Astrocyte (in vitro differentiated cells and primary cell): ENCODE data around the gene UGT1A8. TPM values are rescaled to one million over a fixed set of nuclear protein-coding genes. Genes with fewer than 3 reads are reported as not detected.
"Not testable (repeated sequence)": the region's sequence is repeated elsewhere in the genome, so short reads cannot be mapped to it uniquely, and the experiment has no call there.

Experiments used
- DNase-seq: peaks from one replicate; pipeline ENCODE4 v3.0.0-alpha.2; 2010; ENCODE audit warnings: low read depth
- FAIRE-seq: peaks from 2 replicates; lab custom pipeline; 2011; peaks lifted over from hg19 to GRCh38; lab: Jason Lieb, UNC
- H2AFZ ChIP-seq: 2 replicates; pipeline ENCODE4 v1.6.0; 2012; ENCODE audit warnings: low read depth, low read length, inconsistent platforms
- H3K27ac ChIP-seq: 2 replicates; pipeline ENCODE4 v1.5.1; 2011; ENCODE audit warnings: low read depth, low read length, inconsistent platforms
- H3K27me3 ChIP-seq: 2 replicates; pipeline ENCODE4 v1.6.0; 2011; ENCODE audit warnings: low read length, inconsistent platforms; ENCODE audit not compliant: insufficient read depth
- H3K36me3 ChIP-seq: 2 replicates; pipeline ENCODE4 v1.5.1; 2011; ENCODE audit warnings: low read length, inconsistent platforms; ENCODE audit not compliant: insufficient read depth
- H3K4me1 ChIP-seq: 2 replicates; pipeline ENCODE4 v1.5.1; 2011; ENCODE audit warnings: low read length, inconsistent platforms; ENCODE audit not compliant: insufficient read depth
- H3K4me2 ChIP-seq: 2 replicates; pipeline ENCODE4 v1.6.0; 2012; ENCODE audit warnings: low read length, inconsistent platforms
- H3K4me3 ChIP-seq: 2 replicates; pipeline ENCODE4 v1.5.1; 2011; ENCODE audit warnings: low read depth, mild to moderate bottlenecking, low read length, inconsistent platforms; ENCODE audit not compliant: insufficient read depth
- H3K79me2 ChIP-seq: 2 replicates; pipeline ENCODE4 v1.6.0; 2012; ENCODE audit warnings: mild to moderate bottlenecking, low read length, inconsistent platforms; ENCODE audit not compliant: insufficient read depth
- H3K9ac ChIP-seq: 2 replicates; pipeline ENCODE4 v1.6.0; 2012; ENCODE audit warnings: mild to moderate bottlenecking, low read length, inconsistent platforms
- H3K9me3 ChIP-seq: 2 replicates; pipeline ENCODE4 v1.5.1; 2012; ENCODE audit warnings: low read depth, mild to moderate bottlenecking, low read length, inconsistent platforms; ENCODE audit not compliant: insufficient read depth
- H4K20me1 ChIP-seq: 2 replicates; pipeline ENCODE4 v1.6.0; 2012; ENCODE audit warnings: low read length, inconsistent platforms; ENCODE audit not compliant: insufficient read depth
- H3K27ac Mint-ChIP-seq: one replicate; pipeline ENCODE4 v1.8.0; 2021; ENCODE audit warnings: mild to moderate bottlenecking, mixed read lengths; ENCODE audit not compliant: unreplicated experiment
- H3K27me3 Mint-ChIP-seq: one replicate; pipeline ENCODE4 v1.8.0; 2021; ENCODE audit warnings: low read depth, mixed read lengths; ENCODE audit not compliant: unreplicated experiment
- H3K36me3 Mint-ChIP-seq: one replicate; pipeline ENCODE4 v1.8.0; 2021; ENCODE audit warnings: low read depth, mixed read lengths; ENCODE audit not compliant: unreplicated experiment
- H3K4me1 Mint-ChIP-seq: one replicate; pipeline ENCODE4 v1.8.0; 2021; ENCODE audit warnings: low read depth, mixed read lengths; ENCODE audit not compliant: unreplicated experiment
- H3K4me3 Mint-ChIP-seq: one replicate; pipeline ENCODE4 v1.8.0; 2021; ENCODE audit warnings: mild to moderate bottlenecking, moderate library complexity, mixed read lengths; ENCODE audit not compliant: unreplicated experiment
- H3K9me3 Mint-ChIP-seq: one replicate; pipeline ENCODE4 v1.8.0; 2021; ENCODE audit warnings: mild to moderate bottlenecking, mixed read lengths; ENCODE audit not compliant: unreplicated experiment
- CTCF ChIP-seq: IDR thresholded peaks from 2 replicates; pipeline ENCODE4 v1.5.1; 2011; ENCODE audit warnings: low read depth, mild to moderate bottlenecking, inconsistent platforms, low read length, moderate library complexity; ENCODE audit not compliant: insufficient read depth
- EZH2 ChIP-seq: IDR thresholded peaks from 2 replicates; pipeline ENCODE4 v1.6.1; 2012; ENCODE audit warnings: mild to moderate bottlenecking, low read length, inconsistent platforms; ENCODE audit not compliant: insufficient read depth
- total RNA-seq: library from RNA; stranded (reverse); gene quantifications from 2 replicates; pipeline ENCODE4 v1.2.1, GENCODE V29; 2021

UGT1A8 gene
- total RNA-seq, 1 donor from 2014 or later, result not detected

- Histone ChIP-seq H3K9me3 (no peaks in the 10 kb centered on the region), H3K27me3 (no peaks in the 10 kb centered on the region), H3K4me2 (no peak overlapping the region), H4K20me1 (no peaks in the 10 kb centered on the region), H3K36me3 (no peaks in the 10 kb centered on the region), H3K4me3 (no peak overlapping the region), H3K9ac (peak overlapping the region; percentile 40), H3K4me1 (no peaks in the 10 kb centered on the region), H3K79me2 (no peaks in the 10 kb centered on the region), H3K27ac (peak overlapping the region; percentile 65), H2AFZ (no peak overlapping the region)
- Mint-ChIP-seq H3K36me3 (no peaks in the 10 kb centered on the region), H3K4me3 (no peak overlapping the region), H3K4me1 (no peaks in the 10 kb centered on the region), H3K27ac (peak overlapping the region; percentile 38), H3K9me3 (peaks cover 2% of the 10 kb centered on the region), H3K27me3 (no peaks in the 10 kb centered on the region)
- no peak for FAIRE-seq
- TF ChIP-seq EZH2 (no peak), CTCF (no peak)
- DNase-seq, result peak; percentile 88
Measured at GRCh38 chr2:233700028-233700635, 82.7 kb downstream of the UGT1A8 start.

DNA sequence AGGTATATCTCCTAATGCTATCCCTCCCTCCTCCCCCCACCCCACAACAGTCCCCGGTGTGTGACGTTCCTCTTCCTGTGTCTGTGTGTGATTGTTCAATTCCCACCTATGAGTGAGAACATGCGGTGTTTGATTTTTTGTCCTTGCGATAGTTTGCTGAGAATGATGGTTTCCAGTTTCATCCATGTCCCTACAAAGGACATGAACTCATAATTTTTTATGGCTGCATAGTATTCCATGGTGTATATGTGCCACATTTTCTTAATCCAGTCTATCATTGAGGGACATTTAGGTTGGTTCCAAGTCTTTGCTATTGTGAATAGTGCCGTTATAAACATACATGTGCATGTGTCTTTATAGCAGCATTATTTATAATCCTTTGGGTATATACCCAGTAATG, 83.4 kb downstream of the UGT1A8 start:
- H3K36me3 ChIP-seq, H3K27me3 ChIP-seq, H3K4me3 Mint-ChIP-seq, H3K4me2 ChIP-seq, H3K9me3 ChIP-seq, H4K20me1 ChIP-seq, H3K79me2 ChIP-seq, H3K36me3 Mint-ChIP-seq, H3K27ac ChIP-seq, H3K4me1 ChIP-seq, H2AFZ ChIP-seq, FAIRE-seq, H3K9ac ChIP-seq, H3K9me3 Mint-ChIP-seq, DNase-seq, H3K27me3 Mint-ChIP-seq, H3K4me3 ChIP-seq, H3K27ac Mint-ChIP-seq, H3K4me1 Mint-ChIP-seq: not testable (repeated sequence)

DNA sequence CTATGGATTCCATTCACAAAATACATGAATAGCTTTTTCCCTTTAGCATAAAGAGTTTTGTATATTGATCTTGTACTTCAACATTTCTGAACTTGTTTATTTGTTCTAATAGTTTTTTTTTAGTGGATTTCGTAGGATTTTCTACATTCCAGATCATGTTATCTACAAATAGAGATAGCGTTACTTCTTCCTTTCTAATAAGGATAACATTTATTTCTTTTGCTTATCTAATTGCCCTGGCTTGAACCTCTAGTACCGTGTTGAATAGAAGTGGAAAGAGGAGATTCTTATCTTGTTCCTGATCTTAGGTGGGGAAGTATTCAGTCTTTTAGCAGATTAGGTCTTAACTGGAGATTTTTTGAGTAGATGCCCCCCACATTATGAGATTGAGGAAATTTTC, 84.8 kb downstream of the UGT1A8 start:
- DNase-seq (no peak), FAIRE-seq (no peak)
- no peak overlapping the region for H2AFZ ChIP-seq
- Mint-ChIP-seq H3K4me1 (peaks cover 6% of the 10 kb centered on the region), H3K27ac (no peak overlapping the region), H3K9me3 (no peaks in the 10 kb centered on the region), H3K4me3 (no peak overlapping the region), H3K27me3 (no peaks in the 10 kb centered on the region), H3K36me3 (no peaks in the 10 kb centered on the region)
- H3K4me3 ChIP-seq, result no peak overlapping the region
- no peaks in the 10 kb centered on the region for H3K36me3 ChIP-seq
- TF ChIP-seq CTCF, result no peak
- no peak for TF ChIP-seq EZH2
- no peaks in the 10 kb centered on the region for H3K9me3 ChIP-seq
- H3K27ac ChIP-seq, result no peak overlapping the region
- H3K9ac ChIP-seq, result no peak overlapping the region
- H3K79me2 ChIP-seq, result no peaks in the 10 kb centered on the region
- no peaks in the 10 kb centered on the region for H3K27me3 ChIP-seq
- H3K4me2 ChIP-seq, result no peak overlapping the region
- H4K20me1 ChIP-seq, result no peaks in the 10 kb centered on the region
- H3K4me1 ChIP-seq, result peaks cover 10% of the 10 kb centered on the region
